ENCODE measurements around the gene OTUD5. TPM values are rescaled to one million over a fixed set of nuclear protein-coding genes. Genes with fewer than 3 reads are reported as not detected.

The OTUD5 gene
- total RNA-seq, 1 donor: 28.5 TPM

DNA sequence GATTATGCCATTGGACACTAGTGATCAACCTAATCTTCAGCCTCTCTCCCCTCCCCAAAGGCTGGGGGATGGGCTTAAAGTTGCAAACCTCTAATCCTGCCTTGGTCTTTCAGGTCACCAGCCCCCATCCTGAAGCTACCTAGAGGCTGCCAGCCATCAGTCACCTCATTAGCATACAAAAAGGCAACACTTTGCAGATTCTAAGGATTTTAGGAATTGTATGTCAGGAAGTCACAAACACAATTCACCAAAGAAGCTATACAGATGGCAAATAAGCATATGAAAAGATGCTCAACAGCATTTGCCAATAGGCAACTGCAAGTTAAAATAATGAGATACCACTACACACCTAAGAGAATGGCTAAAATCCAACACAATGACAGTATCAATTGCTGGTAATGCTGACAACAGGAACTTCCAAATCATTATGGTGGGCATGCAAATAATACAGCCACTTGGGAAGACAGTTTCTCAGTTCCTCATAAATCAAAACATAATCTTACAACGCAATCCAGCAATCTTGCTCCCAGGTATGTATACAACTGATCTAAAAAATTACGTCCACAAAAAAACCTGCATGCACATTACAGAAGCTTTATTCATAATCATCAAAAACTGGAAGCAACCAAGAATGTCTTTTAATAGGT is 29.5 kb downstream of the OTUD5 start:
- no peak overlapping the region for H3K4me3 ChIP-seq (ENCODE audit: low read depth, low read length)
- TF ChIP-seq, protein P1, sequence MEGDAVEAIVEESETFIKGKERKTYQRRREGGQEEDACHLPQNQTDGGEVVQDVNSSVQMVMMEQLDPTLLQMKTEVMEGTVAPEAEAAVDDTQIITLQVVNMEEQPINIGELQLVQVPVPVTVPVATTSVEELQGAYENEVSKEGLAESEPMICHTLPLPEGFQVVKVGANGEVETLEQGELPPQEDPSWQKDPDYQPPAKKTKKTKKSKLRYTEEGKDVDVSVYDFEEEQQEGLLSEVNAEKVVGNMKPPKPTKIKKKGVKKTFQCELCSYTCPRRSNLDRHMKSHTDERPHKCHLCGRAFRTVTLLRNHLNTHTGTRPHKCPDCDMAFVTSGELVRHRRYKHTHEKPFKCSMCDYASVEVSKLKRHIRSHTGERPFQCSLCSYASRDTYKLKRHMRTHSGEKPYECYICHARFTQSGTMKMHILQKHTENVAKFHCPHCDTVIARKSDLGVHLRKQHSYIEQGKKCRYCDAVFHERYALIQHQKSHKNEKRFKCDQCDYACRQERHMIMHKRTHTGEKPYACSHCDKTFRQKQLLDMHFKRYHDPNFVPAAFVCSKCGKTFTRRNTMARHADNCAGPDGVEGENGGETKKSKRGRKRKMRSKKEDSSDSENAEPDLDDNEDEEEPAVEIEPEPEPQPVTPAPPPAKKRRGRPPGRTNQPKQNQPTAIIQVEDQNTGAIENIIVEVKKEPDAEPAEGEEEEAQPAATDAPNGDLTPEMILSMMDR (IDR thresholded peaks at IDR 0.05; ENCODE audit: insufficient read depth, low read depth, low read length): no peak
- no peak for DNase-seq (ENCODE audit: low read depth)

DNA sequence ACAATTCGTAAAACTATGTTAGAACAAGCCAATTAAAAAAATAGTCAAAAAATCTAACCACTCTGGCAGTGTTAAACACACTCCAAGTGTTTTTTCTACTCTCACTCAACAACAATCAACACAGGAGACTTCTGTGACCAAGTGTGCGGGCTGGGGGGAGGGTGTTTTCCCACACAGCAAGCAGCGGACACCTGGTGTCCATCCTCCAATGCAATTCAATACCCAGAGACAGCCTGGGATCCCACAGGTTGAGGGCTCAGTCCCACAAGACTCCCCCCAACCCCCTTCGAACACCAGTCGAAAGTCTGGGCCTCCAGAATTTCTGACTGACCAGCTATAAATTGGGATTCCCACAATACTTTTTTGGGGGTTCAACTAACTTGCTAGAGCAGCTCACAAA is 30.3 kb downstream of the OTUD5 start:
- TF ChIP-seq, protein P1 (IDR thresholded peaks at IDR 0.05; ENCODE audit: insufficient read depth, low read depth, low read length): no peak
- DNase-seq (ENCODE audit: low read depth): no peak
- no peak overlapping the region for H3K4me3 ChIP-seq (ENCODE audit: low read depth, low read length)

DNA sequence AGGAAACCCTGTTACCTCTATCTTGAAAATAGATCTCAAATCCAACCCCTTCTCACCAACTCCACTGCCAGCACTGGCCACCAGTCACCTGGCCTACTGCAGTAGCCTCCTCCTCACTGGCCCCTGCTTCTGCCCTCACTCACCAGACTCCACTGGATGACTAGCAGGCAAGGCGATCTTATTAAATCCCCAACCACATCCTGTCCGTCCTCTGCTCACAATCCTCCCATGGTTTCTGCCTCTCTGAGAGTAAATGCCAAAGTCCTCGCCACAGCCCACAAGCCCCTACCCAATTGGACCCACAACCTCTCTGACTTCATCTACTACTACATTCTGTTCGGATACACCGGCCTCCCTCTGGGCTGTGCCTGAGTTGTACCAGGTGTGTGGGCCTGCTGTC is 33.1 kb downstream of the OTUD5 start:
- no peak for DNase-seq (ENCODE audit: low read depth)
- H3K4me3 ChIP-seq (ENCODE audit: low read depth, low read length): no peak overlapping the region
- TF ChIP-seq, protein P1 (IDR thresholded peaks at IDR 0.05; ENCODE audit: insufficient read depth, low read depth, low read length): no peak

DNA sequence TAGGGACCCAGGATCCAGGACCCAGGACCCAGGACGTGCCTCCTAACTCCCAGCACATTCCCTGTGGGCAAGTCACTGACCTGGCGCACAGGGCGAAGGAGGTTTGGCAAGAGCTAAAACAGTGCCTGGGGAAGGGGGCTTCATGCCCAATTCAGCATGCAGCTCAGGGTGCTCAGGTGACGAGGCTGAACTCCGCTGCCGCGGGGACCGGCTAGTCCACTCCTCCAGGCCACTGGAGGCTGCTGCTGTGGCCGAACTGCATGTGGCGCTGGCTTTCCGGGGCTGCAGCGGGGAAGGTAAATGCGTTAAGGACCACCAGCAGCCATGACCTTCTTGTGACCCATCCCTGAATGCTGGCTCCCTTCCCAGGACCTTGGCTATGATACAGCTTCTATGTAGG is 33.6 kb downstream of the OTUD5 start:
- DNase-seq (ENCODE audit: low read depth): no peak
- TF ChIP-seq, protein P1 (IDR thresholded peaks at IDR 0.05; ENCODE audit: insufficient read depth, low read depth, low read length): no peak
- H3K4me3 ChIP-seq (ENCODE audit: low read depth, low read length): no peak overlapping the region

DNA sequence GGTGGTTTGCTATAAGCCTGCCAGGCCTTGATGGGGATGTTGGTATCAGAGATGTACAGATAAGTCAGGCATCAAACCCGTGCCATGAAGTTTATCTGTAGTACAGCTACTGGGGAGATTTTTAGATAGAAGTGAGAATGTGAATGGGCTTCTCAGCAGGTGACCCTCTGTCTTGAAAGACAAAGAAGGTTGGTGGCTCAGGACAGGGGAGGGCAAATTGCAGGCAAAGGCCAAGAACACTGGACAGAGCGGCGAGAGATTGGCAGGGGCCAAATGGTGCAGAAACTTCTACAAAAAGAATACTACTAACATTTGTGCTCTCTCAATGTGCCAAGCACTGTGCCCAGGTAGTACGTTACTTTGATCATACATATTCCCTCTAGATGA is 36.7 kb downstream of the OTUD5 start:
- no peak overlapping the region for H3K4me3 ChIP-seq (ENCODE audit: low read depth, low read length)
- no peak for DNase-seq (ENCODE audit: low read depth)
- TF ChIP-seq, protein P1 (IDR thresholded peaks at IDR 0.05; ENCODE audit: insufficient read depth, low read depth, low read length): no peak

DNA sequence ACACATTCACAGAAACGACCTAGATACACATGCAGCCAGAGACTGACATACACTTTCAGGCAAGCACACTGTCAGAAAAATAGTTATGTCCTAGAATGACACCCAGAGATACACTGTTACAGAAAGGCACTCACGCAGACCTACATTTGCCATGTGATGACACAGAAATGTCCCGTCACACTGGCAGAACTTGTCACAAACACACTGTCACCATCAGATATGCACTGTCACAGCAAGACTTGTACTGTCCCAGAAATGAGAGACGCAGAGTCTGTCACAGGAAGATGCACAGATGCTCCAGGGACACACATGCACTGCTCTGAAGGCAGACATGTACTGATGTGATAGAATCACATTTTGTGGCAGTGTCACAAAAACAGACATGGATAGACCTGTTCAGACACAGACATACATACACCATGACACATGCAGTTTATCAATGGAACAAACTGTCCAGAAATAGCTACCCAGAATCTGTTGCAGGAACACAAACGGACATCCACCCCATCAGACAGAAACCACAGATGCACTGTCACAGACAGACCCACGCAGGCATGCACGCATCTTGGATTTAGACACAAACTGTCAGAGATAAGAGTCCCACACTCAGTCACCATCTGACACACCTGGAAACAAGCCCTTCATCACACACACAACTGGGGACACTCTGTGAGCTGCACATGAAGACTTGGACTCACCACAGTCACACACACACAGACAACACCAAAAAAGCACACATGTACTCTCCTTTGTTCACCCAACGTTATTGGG is 37.3 kb downstream of the OTUD5 start:
- TF ChIP-seq, protein P1 (IDR thresholded peaks at IDR 0.05; ENCODE audit: insufficient read depth, low read depth, low read length): no peak
- no peak overlapping the region for H3K4me3 ChIP-seq (ENCODE audit: low read depth, low read length)
- no peak for DNase-seq (ENCODE audit: low read depth)

Measured in fibroblast of villous mesenchyme (primary cell).